Trophoblast cell (in vitro differentiated cells and primary cell): ENCODE measurements around the gene ADAM19.
A peak's percentile ranks its signal among the peaks of the same experiment; 100 is the strongest.

Source experiments
- DNase-seq, 2 donors: peaks; one replicate each; pipeline ENCODE4 v3.0.0-alpha.2; 2016
- H2AFZ ChIP-seq: 2 replicates; pipeline ENCODE4 v1.6.1; 2013; ENCODE audit warnings: low read length, moderate library complexity, mild to moderate bottlenecking; ENCODE audit not compliant: insufficient read depth, poor library complexity
- H2AK5ac ChIP-seq: 2 replicates; pipeline ENCODE4 v1.6.1; 2013; ENCODE audit warnings: mild to moderate bottlenecking, low read length
- H2BK120ac ChIP-seq: 2 replicates; pipeline ENCODE4 v1.6.1; 2013; ENCODE audit warnings: low read length, mild to moderate bottlenecking, moderate library complexity; ENCODE audit not compliant: insufficient read depth, poor library complexity
- H2BK12ac ChIP-seq: 2 replicates; pipeline ENCODE4 v1.6.1; 2013; ENCODE audit warnings: mild to moderate bottlenecking, low read length, moderate library complexity
- H2BK5ac ChIP-seq: 2 replicates; pipeline ENCODE4 v1.6.1; 2013; ENCODE audit warnings: low read length, low read depth, moderate library complexity, mild to moderate bottlenecking; ENCODE audit not compliant: poor library complexity
- H3K14ac ChIP-seq: 2 replicates; pipeline ENCODE4 v1.6.1; 2013; ENCODE audit warnings: mild to moderate bottlenecking, low read length
- H3K18ac ChIP-seq: 2 replicates; pipeline ENCODE4 v1.6.1; 2013; ENCODE audit warnings: mild to moderate bottlenecking, low read length
- H3K23ac ChIP-seq: 2 replicates; pipeline ENCODE4 v1.6.1; 2013; ENCODE audit warnings: low read length
- H3K27ac ChIP-seq: 2 replicates; pipeline ENCODE4 v1.5.1; 2013; ENCODE audit warnings: low read depth, mild to moderate bottlenecking, inconsistent platforms, low read length, moderate library complexity
- H3K27me3 ChIP-seq: 2 replicates; pipeline ENCODE4 v1.6.1; 2013; ENCODE audit warnings: inconsistent platforms, mild to moderate bottlenecking, low read length, moderate library complexity; ENCODE audit not compliant: insufficient read depth
- H3K36me3 ChIP-seq, 2 experiments: 1 replicate in 1 of 2; 2 replicates in 1 of 2; pipeline ENCODE4 v1.6.1; 2013; ENCODE audit warnings: low read length in 2 of 2, mild to moderate bottlenecking in 2 of 2, moderate library complexity in 1 of 2; ENCODE audit not compliant: insufficient read depth in 2 of 2, control insufficient read depth in 1 of 2
- H3K4ac ChIP-seq: 2 replicates; pipeline ENCODE4 v1.6.1; 2013; ENCODE audit warnings: low read depth, mild to moderate bottlenecking, low read length, moderate library complexity
- H3K4me1 ChIP-seq, 2 experiments: 1 replicate in 1 of 2; 2 replicates in 1 of 2; pipeline ENCODE4 v1.6.1; 2013; ENCODE audit warnings: low read length in 2 of 2, mild to moderate bottlenecking in 2 of 2, moderate library complexity in 1 of 2; ENCODE audit not compliant: insufficient read depth in 2 of 2, control insufficient read depth in 1 of 2
- H3K4me2 ChIP-seq: 2 replicates; pipeline ENCODE4 v1.6.1; 2013; ENCODE audit warnings: inconsistent platforms, mild to moderate bottlenecking, low read length, moderate library complexity
- H3K4me3 ChIP-seq: 2 replicates; pipeline ENCODE4 v1.5.1; 2013; ENCODE audit warnings: mild to moderate bottlenecking, low read depth, low read length, inconsistent platforms
- H3K79me1 ChIP-seq: one replicate; pipeline ENCODE4 v1.6.1; 2013; ENCODE audit warnings: low read length
- H3K79me2 ChIP-seq: 2 replicates; pipeline ENCODE4 v1.6.1; 2013; ENCODE audit warnings: low read length, mild to moderate bottlenecking; ENCODE audit not compliant: control insufficient read depth, insufficient read depth, poor library complexity
- H3K9ac ChIP-seq: 2 replicates; pipeline ENCODE4 v1.6.1; 2013; ENCODE audit warnings: mild to moderate bottlenecking, low read length
- H3K9me3 ChIP-seq: 2 replicates; pipeline ENCODE4 v1.6.1; 2013; ENCODE audit warnings: low read depth, mild to moderate bottlenecking, control low read depth, inconsistent platforms, low read length; ENCODE audit not compliant: insufficient read depth
- H4K12ac ChIP-seq: 2 replicates; pipeline ENCODE4 v1.6.1; 2013; ENCODE audit warnings: low read depth, mild to moderate bottlenecking, low read length, moderate library complexity
- H4K8ac ChIP-seq: 2 replicates; pipeline ENCODE4 v1.6.1; 2013; ENCODE audit warnings: low read depth, mild to moderate bottlenecking, low read length, moderate library complexity
- H4K91ac ChIP-seq: one replicate; pipeline ENCODE4 v1.6.1; 2013; ENCODE audit warnings: low read depth, mild to moderate bottlenecking, low read length, moderate library complexity
- WGBS: extraction: QIAGEN DNeasy Blood & Tissue Kit; methylation state at CpG from one replicate; pipeline ENCODE4 v1.1.7; 2013; ENCODE audit warnings: missing lambda C conversion rate; ENCODE audit not compliant: insufficient read length, insufficient coverage; ENCODE audit errors: extremely low coverage; 5-methylcytosine and 5-hydroxymethylcytosine counted together

Gene ADAM19

DNA sequence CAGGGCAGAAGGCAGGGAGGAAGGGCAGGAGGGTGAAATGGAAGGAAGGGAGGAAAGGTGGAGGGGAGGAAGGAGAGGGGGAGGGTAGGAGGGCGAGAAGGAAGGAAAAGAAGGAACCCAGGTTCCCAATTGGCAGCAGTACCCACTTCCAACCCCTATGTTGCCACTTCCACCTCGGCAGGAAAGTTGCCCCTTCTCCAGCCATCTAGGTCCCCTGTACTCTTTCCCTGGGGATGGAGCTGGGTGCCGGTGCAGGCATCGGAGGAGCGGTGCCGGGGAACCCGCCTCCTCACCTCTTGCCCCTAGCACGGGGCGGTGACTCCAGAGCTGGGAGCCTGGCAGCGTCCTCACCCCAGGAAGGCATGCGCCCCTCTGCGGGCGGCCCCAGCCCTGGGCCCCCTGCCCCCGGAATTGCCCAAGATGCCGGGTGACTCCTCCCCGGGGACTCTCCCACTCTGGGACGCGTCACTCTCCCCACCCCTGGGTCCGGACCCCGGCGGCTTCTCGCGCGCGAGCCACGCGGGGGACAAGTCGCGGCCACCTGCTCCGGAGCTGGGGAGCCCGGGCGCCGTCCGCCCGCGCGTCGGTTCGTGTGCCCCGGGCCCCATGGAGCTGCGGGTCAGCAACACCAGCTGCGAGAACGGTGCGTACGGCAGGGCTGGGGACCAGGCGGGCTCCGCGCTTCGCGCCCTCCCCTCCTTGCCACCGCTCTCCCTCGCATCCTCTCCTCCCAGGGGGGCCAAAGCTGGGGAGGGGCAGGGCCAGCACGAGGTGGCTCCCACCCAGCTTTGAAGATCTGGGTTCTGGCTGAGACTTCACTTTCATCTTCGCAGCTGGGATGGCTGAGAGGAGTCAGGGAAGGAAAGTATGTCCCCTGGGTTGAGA is 115.6 kb downstream of the ADAM19 start, which contains the start of gene NIPAL4:
Gene NIPAL4 (plus strand): TSS at position 499 of the 885 bp plus-strand sequence. CDS start 108 bp downstream, at position 607.
- H3K18ac ChIP-seq: peak within 1 kb of the TSS; percentile 74
- H2AFZ ChIP-seq: peak within 1 kb of the TSS; percentile 74
- peak within 1 kb of the TSS; percentile 73 for H3K4me3 ChIP-seq

GRCh38 chr5:157458835-157459234 is 116.7 kb downstream of the ADAM19 start:
- no CpG with 5 or more reads among the region's 5 CpGs for WGBS
- no peak overlapping the region for H3K18ac ChIP-seq
- H2BK120ac ChIP-seq: no peak overlapping the region
- no peak overlapping the region for H4K12ac ChIP-seq
- no peak overlapping the region for H3K9ac ChIP-seq
- H3K79me1 ChIP-seq: peaks cover 15% of the 10 kb centered on the region
- no peak overlapping the region for H3K14ac ChIP-seq
- H3K79me2 ChIP-seq: peaks cover 3% of the 10 kb centered on the region
- no peak for DNase-seq
- H3K36me3 ChIP-seq: peaks cover 0 to 2% of the 10 kb centered on the region in 2 experiments
- H3K4me3 ChIP-seq: no peak overlapping the region
- H4K8ac ChIP-seq: no peak overlapping the region
- no peak overlapping the region for H2BK5ac ChIP-seq
- no peak overlapping the region for H3K4ac ChIP-seq
- no peak overlapping the region for H2BK12ac ChIP-seq
- H3K9me3 ChIP-seq: no peaks in the 10 kb centered on the region
- H3K27me3 ChIP-seq: no peaks in the 10 kb centered on the region
- H3K23ac ChIP-seq: no peak overlapping the region
- no peak overlapping the region for H3K27ac ChIP-seq
- H2AK5ac ChIP-seq: peak overlapping the region; percentile 47
- H3K4me2 ChIP-seq: no peak overlapping the region
- peaks cover 15 to 20% of the 10 kb centered on the region in 2 experiments for H3K4me1 ChIP-seq
- no peak overlapping the region for H2AFZ ChIP-seq
- peak overlapping the region; percentile 38 for H4K91ac ChIP-seq

More for the DNA sequence above, 115.6 kb downstream of the ADAM19 start, which contains the start of gene NIPAL4:
- Histone ChIP-seq H4K8ac (peak within 1 kb of the TSS; percentile 74), H2BK120ac (peak within 1 kb of the TSS; percentile 80), H3K79me1 (peaks cover 22% of the 10 kb centered on the region), H3K14ac (peak within 1 kb of the TSS; percentile 86), H3K27ac (no peak within 1 kb of the TSS), H4K12ac (peak within 1 kb of the TSS; percentile 70), H2BK5ac (peak within 1 kb of the TSS; percentile 39), H2AK5ac (peak within 1 kb of the TSS; percentile 35), H4K91ac (peak within 1 kb of the TSS; percentile 70), H3K4ac (no peak within 1 kb of the TSS), H2BK12ac (peak within 1 kb of the TSS; percentile 93), H3K36me3 (peaks cover 0 to 2% of the 10 kb centered on the region in 2 experiments), H3K9me3 (no peaks in the 10 kb centered on the region), H3K4me2 (peak within 1 kb of the TSS; percentile 76), H3K23ac (no peak within 1 kb of the TSS), H3K27me3 (no peaks in the 10 kb centered on the region), H3K4me1 (peaks cover 21 to 29% of the 10 kb centered on the region in 2 experiments), H3K79me2 (peaks cover 3% of the 10 kb centered on the region), H3K9ac (peak within 1 kb of the TSS; percentile 38)
- WGBS: no CpG with 5 or more reads among the region's 54 CpGs
- no peak for DNase-seq

DNA sequence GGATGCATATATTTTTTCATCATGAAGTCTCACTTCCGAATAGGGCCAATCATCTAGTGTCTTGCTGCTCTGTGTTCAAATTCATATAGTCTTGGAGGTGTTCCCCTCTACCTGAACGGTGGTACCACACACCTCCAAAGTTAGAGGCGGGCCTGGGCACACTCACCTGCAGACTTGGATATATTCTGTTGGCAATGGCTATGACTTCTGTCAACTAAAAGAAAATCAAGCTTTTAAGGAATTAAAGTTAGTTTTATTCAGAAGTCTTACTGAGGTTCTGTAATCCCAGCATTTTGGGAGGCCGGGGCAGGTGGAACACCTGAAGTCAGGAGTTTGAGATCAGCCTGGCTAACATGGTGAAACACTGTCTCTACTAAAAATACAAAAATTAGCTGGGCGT is 118.2 kb downstream of the ADAM19 start:
- WGBS: no CpG with 5 or more reads among the region's 5 CpGs
- Histone ChIP-seq H3K9ac (no peak overlapping the region), H4K12ac (no peak overlapping the region), H2BK120ac (no peak overlapping the region), H3K27me3 (no peaks in the 10 kb centered on the region), H3K4me2 (no peak overlapping the region), H4K8ac (no peak overlapping the region), H2BK5ac (no peak overlapping the region), H3K27ac (no peak overlapping the region), H3K4me3 (no peak overlapping the region), H3K14ac (no peak overlapping the region), H3K79me2 (peaks cover 3% of the 10 kb centered on the region), H3K79me1 (peaks cover 10% of the 10 kb centered on the region), H2BK12ac (no peak overlapping the region), H3K18ac (no peak overlapping the region), H2AK5ac (no peak overlapping the region), H4K91ac (no peak overlapping the region), H3K9me3 (no peaks in the 10 kb centered on the region), H3K4me1 (peaks cover 15 to 16% of the 10 kb centered on the region in 2 experiments), H2AFZ (no peak overlapping the region), H3K36me3 (peaks cover 0 to 2% of the 10 kb centered on the region in 2 experiments), H3K23ac (no peak overlapping the region), H3K4ac (no peak overlapping the region)
- DNase-seq: no peak

GRCh38 chr5:157456301-157456700 is 119.3 kb downstream of the ADAM19 start:
- Histone ChIP-seq H4K8ac (no peak overlapping the region), H3K36me3 (peaks cover 0 to 2% of the 10 kb centered on the region in 2 experiments), H3K18ac (no peak overlapping the region), H2AFZ (no peak overlapping the region), H3K4ac (no peak overlapping the region), H3K79me1 (peaks cover 7% of the 10 kb centered on the region), H3K79me2 (peaks cover 3% of the 10 kb centered on the region), H3K4me1 (peaks cover 12 to 17% of the 10 kb centered on the region in 2 experiments), H3K4me3 (no peak overlapping the region), H3K9ac (no peak overlapping the region), H4K12ac (no peak overlapping the region), H3K27me3 (no peaks in the 10 kb centered on the region), H3K23ac (no peak overlapping the region), H2AK5ac (peak overlapping the region; percentile 39), H3K14ac (no peak overlapping the region), H3K4me2 (no peak overlapping the region), H2BK12ac (no peak overlapping the region), H3K27ac (no peak overlapping the region), H2BK5ac (no peak overlapping the region), H3K9me3 (no peaks in the 10 kb centered on the region), H4K91ac (peak overlapping the region; percentile 4), H2BK120ac (no peak overlapping the region)
- no peak for DNase-seq
- WGBS: no CpG with 5 or more reads among the region's 5 CpGs
